ENCODE measurements around the gene DDX25.

DNA sequence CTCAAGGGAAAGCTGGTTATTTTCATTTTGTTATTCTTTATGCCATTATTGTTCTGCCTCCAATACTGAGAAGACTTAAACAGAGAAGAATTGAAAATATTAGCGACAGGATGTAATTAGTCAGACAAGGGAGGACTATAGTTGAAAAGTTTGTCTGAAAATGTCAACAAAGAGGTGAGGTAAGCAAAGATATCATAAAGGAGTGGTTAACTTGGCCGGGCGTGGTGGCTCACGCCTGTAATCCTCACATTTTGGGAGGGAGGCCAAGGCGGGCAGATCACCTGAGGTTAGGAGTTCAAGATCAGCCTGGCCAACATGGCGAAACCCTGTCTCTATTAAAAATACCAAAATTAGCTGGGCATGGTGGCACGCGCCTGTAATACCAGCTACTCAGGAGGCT, 20.9 kb upstream of the DDX25 start:
- TF ChIP-seq, protein P1, sequence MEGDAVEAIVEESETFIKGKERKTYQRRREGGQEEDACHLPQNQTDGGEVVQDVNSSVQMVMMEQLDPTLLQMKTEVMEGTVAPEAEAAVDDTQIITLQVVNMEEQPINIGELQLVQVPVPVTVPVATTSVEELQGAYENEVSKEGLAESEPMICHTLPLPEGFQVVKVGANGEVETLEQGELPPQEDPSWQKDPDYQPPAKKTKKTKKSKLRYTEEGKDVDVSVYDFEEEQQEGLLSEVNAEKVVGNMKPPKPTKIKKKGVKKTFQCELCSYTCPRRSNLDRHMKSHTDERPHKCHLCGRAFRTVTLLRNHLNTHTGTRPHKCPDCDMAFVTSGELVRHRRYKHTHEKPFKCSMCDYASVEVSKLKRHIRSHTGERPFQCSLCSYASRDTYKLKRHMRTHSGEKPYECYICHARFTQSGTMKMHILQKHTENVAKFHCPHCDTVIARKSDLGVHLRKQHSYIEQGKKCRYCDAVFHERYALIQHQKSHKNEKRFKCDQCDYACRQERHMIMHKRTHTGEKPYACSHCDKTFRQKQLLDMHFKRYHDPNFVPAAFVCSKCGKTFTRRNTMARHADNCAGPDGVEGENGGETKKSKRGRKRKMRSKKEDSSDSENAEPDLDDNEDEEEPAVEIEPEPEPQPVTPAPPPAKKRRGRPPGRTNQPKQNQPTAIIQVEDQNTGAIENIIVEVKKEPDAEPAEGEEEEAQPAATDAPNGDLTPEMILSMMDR (IDR thresholded peaks at IDR 0.05; ENCODE audit: insufficient read depth, low read length, poor library complexity, severe bottlenecking) = no peak
- no peak for TF ChIP-seq EZH2phosphoT487 (conservative IDR thresholded peaks at IDR 0.05; ENCODE audit: low read length)

Measured in SU-DHL-6 (cell line).